IPS-18a (cell line): ENCODE results near the gene KCNK2.

ENCODE experiments used
- H3K27ac ChIP-seq: one replicate; pipeline ENCODE4 v1.5.1; 2013; ENCODE audit warnings: low read length
- H3K27me3 ChIP-seq: one replicate; pipeline ENCODE4 v1.6.1; 2013; ENCODE audit warnings: mild to moderate bottlenecking, low read length; ENCODE audit not compliant: control insufficient read depth, insufficient read depth
- H3K36me3 ChIP-seq: one replicate; pipeline ENCODE4 v1.6.1; 2013; ENCODE audit warnings: low read depth, low read length; ENCODE audit not compliant: control insufficient read depth
- H3K4me1 ChIP-seq: one replicate; pipeline ENCODE4 v1.6.1; 2013; ENCODE audit warnings: low read depth, low read length; ENCODE audit not compliant: control insufficient read depth
- H3K4me3 ChIP-seq: one replicate; pipeline ENCODE4 v1.5.1; 2013; ENCODE audit warnings: low read length
- H3K9ac ChIP-seq: one replicate; pipeline ENCODE4 v1.6.1; 2013; ENCODE audit warnings: mild to moderate bottlenecking, low read length, moderate library complexity
- H3K9me3 ChIP-seq: one replicate; pipeline ENCODE4 v1.6.1; 2013; ENCODE audit warnings: low read depth, low read length; ENCODE audit not compliant: control insufficient read depth

Gene KCNK2

GRCh38 chr1:215106067-215106466, 23.5 kb downstream of the KCNK2 start:
- Histone ChIP-seq H3K9ac (no peak overlapping the region), H3K4me1 (no peaks in the 10 kb centered on the region), H3K36me3 (no peaks in the 10 kb centered on the region), H3K27ac (no peak overlapping the region), H3K27me3 (no peaks in the 10 kb centered on the region), H3K4me3 (no peak overlapping the region), H3K9me3 (no peaks in the 10 kb centered on the region)

- H3K4me1 ChIP-seq: no peaks in the 10 kb centered on the region
- H3K36me3 ChIP-seq: no peaks in the 10 kb centered on the region
These were observed 26.6 kb downstream of the KCNK2 start for GRCh38 chr1:215109171-215109570.

GRCh38 chr1:215111916-215112315, 29.4 kb downstream of the KCNK2 start:
- no peak overlapping the region for H3K9ac ChIP-seq
- no peak overlapping the region for H3K27ac ChIP-seq
- no peaks in the 10 kb centered on the region for H3K36me3 ChIP-seq
- no peaks in the 10 kb centered on the region for H3K9me3 ChIP-seq
- no peaks in the 10 kb centered on the region for H3K27me3 ChIP-seq
- no peaks in the 10 kb centered on the region for H3K4me1 ChIP-seq
- no peak overlapping the region for H3K4me3 ChIP-seq

More at GRCh38 chr1:215109171-215109570, 26.6 kb downstream of the KCNK2 start:
- Histone ChIP-seq H3K9me3 (no peaks in the 10 kb centered on the region), H3K9ac (no peak overlapping the region), H3K4me3 (no peak overlapping the region), H3K27ac (no peak overlapping the region), H3K27me3 (no peaks in the 10 kb centered on the region)

- H3K9ac ChIP-seq: no peak overlapping the region
- no peak overlapping the region for H3K4me3 ChIP-seq
- no peaks in the 10 kb centered on the region for H3K4me1 ChIP-seq
- no peaks in the 10 kb centered on the region for H3K36me3 ChIP-seq
- no peak overlapping the region for H3K27ac ChIP-seq
- H3K9me3 ChIP-seq: no peaks in the 10 kb centered on the region
- H3K27me3 ChIP-seq: no peaks in the 10 kb centered on the region
These were observed 31.2 kb downstream of the KCNK2 start for GRCh38 chr1:215113776-215114153.

GRCh38 chr1:215114154-215114933, 31.8 kb downstream of the KCNK2 start:
- Histone ChIP-seq H3K9ac (no peak overlapping the region), H3K4me3 (no peak overlapping the region), H3K27me3 (no peaks in the 10 kb centered on the region), H3K9me3 (no peaks in the 10 kb centered on the region), H3K4me1 (no peaks in the 10 kb centered on the region), H3K27ac (no peak overlapping the region), H3K36me3 (no peaks in the 10 kb centered on the region)

- no peak overlapping the region for H3K27ac ChIP-seq
- no peaks in the 10 kb centered on the region for H3K4me1 ChIP-seq
- no peaks in the 10 kb centered on the region for H3K27me3 ChIP-seq
- no peak overlapping the region for H3K4me3 ChIP-seq
- no peaks in the 10 kb centered on the region for H3K9me3 ChIP-seq
- no peaks in the 10 kb centered on the region for H3K36me3 ChIP-seq
- no peak overlapping the region for H3K9ac ChIP-seq
These were observed 33.2 kb downstream of the KCNK2 start for GRCh38 chr1:215115760-215116159.

- H3K4me3 ChIP-seq: no peak overlapping the region
- H3K36me3 ChIP-seq: no peaks in the 10 kb centered on the region
- no peaks in the 10 kb centered on the region for H3K9me3 ChIP-seq
- H3K4me1 ChIP-seq: no peaks in the 10 kb centered on the region
- no peaks in the 10 kb centered on the region for H3K27me3 ChIP-seq
- H3K27ac ChIP-seq: no peak overlapping the region
- no peak overlapping the region for H3K9ac ChIP-seq
These were observed 35.5 kb downstream of the KCNK2 start for GRCh38 chr1:215118081-215118480.

GRCh38 chr1:215119056-215119455, 36.5 kb downstream of the KCNK2 start:
- no peaks in the 10 kb centered on the region for H3K4me1 ChIP-seq
- H3K4me3 ChIP-seq: no peak overlapping the region
- no peaks in the 10 kb centered on the region for H3K27me3 ChIP-seq
- no peaks in the 10 kb centered on the region for H3K36me3 ChIP-seq
- H3K27ac ChIP-seq: no peak overlapping the region
- no peak overlapping the region for H3K9ac ChIP-seq
- H3K9me3 ChIP-seq: no peaks in the 10 kb centered on the region

GRCh38 chr1:215119719-215120365, 37.3 kb downstream of the KCNK2 start:
- no peak overlapping the region for H3K9ac ChIP-seq
- H3K4me1 ChIP-seq: no peaks in the 10 kb centered on the region
- H3K9me3 ChIP-seq: no peaks in the 10 kb centered on the region
- H3K27ac ChIP-seq: no peak overlapping the region
- no peaks in the 10 kb centered on the region for H3K36me3 ChIP-seq
- H3K4me3 ChIP-seq: no peak overlapping the region
- no peaks in the 10 kb centered on the region for H3K27me3 ChIP-seq

GRCh38 chr1:215128504-215128903, 46.0 kb downstream of the KCNK2 start:
- H3K27me3 ChIP-seq: no peaks in the 10 kb centered on the region
- no peak overlapping the region for H3K27ac ChIP-seq
- H3K4me1 ChIP-seq: no peaks in the 10 kb centered on the region
- no peak overlapping the region for H3K4me3 ChIP-seq
- no peaks in the 10 kb centered on the region for H3K9me3 ChIP-seq
- no peaks in the 10 kb centered on the region for H3K36me3 ChIP-seq
- H3K9ac ChIP-seq: no peak overlapping the region

GRCh38 chr1:215131291-215131690, 48.8 kb downstream of the KCNK2 start:
- no peaks in the 10 kb centered on the region for H3K4me1 ChIP-seq
- no peak overlapping the region for H3K9ac ChIP-seq
- H3K27ac ChIP-seq: no peak overlapping the region
- H3K36me3 ChIP-seq: no peaks in the 10 kb centered on the region
- H3K27me3 ChIP-seq: no peaks in the 10 kb centered on the region
- no peak overlapping the region for H3K4me3 ChIP-seq
- no peaks in the 10 kb centered on the region for H3K9me3 ChIP-seq

GRCh38 chr1:215132156-215132555, 49.6 kb downstream of the KCNK2 start:
- H3K9ac ChIP-seq: no peak overlapping the region
- H3K36me3 ChIP-seq: no peaks in the 10 kb centered on the region
- no peaks in the 10 kb centered on the region for H3K4me1 ChIP-seq
- no peak overlapping the region for H3K27ac ChIP-seq
- no peaks in the 10 kb centered on the region for H3K9me3 ChIP-seq
- no peaks in the 10 kb centered on the region for H3K27me3 ChIP-seq
- no peak overlapping the region for H3K4me3 ChIP-seq
